ENCODE results near the gene TMEM258. TPM values are rescaled to one million over a fixed set of nuclear protein-coding genes. Genes with fewer than 3 reads are reported as not detected.

TMEM258 gene
- total RNA-seq, 5 donors from 2014 or later (not counting 1 experiment from before 2014, with no cell fraction given), result 68.1 to 96.0 (median 87.8) TPM

- Histone ChIP-seq H3K27me3 (replicated peaks in 1 of 2; ENCODE audit: control insufficient read depth in 2 of 2, extremely low read depth in 1 of 2, insufficient read depth in 2 of 2, low read length in 1 of 2) (peaks cover 0 to 59% of the 10 kb centered on the region in 2 experiments), H3K9me3 (no peaks in the 10 kb centered on the region), H3K4me1 (ENCODE audit: control insufficient read depth in 1 of 2, extremely low read depth in 1 of 2, insufficient read depth in 2 of 2, low read length in 2 of 2) (peaks cover 0 to 27% of the 10 kb centered on the region in 2 experiments), H3K27ac (ENCODE audit: low read length) (no peak overlapping the region), H3K36me3 (ENCODE audit: control insufficient read depth in 2 of 2, extremely low read depth in 1 of 2, insufficient read depth in 1 of 2, low read length in 1 of 2) (no peaks in the 10 kb centered on the region), H3K4me3 (ENCODE audit: control insufficient read depth in 1 of 2, extremely low read depth in 1 of 2, low read length in 1 of 2) (peak overlapping the region in 1 of 2 donors; percentile 39)
- WGBS (ENCODE audit: insufficient coverage), result 44% methylated on average over 17 of the region's 17 CpGs
- peak in 1 of 35 experiments; percentile 3 for DNase-seq
- Mint-ChIP-seq H3K36me3 (no peaks in the 10 kb centered on the region), H3K27me3 (peaks cover 21 to 37% of the 10 kb centered on the region in 2 donors), H3K9me3 (no peaks in the 10 kb centered on the region), H3K4me3 (peak overlapping the region; percentile 61 to 78 (median 65)), H3K27ac (no peak overlapping the region), H3K4me1 (peaks cover 5 to 29% (median 27%) of the 10 kb centered on the region in 3 donors)
- ChIA-PET CTCF (no interaction called here), POLR2A (interaction anchor here in 1 of 2 donors (0.6 kb wide), 1 partner anchor 38 kb away, joined by 5 read pairs; no protein-coding TSS in a partner anchor)
- peak in 2 of 4 experiments; percentile 6 for ATAC-seq (replicated peaks in 1 of 4)
Observed at GRCh38 chr11:61752925-61753521, 39.4 kb downstream of the TMEM258 start.

DNA sequence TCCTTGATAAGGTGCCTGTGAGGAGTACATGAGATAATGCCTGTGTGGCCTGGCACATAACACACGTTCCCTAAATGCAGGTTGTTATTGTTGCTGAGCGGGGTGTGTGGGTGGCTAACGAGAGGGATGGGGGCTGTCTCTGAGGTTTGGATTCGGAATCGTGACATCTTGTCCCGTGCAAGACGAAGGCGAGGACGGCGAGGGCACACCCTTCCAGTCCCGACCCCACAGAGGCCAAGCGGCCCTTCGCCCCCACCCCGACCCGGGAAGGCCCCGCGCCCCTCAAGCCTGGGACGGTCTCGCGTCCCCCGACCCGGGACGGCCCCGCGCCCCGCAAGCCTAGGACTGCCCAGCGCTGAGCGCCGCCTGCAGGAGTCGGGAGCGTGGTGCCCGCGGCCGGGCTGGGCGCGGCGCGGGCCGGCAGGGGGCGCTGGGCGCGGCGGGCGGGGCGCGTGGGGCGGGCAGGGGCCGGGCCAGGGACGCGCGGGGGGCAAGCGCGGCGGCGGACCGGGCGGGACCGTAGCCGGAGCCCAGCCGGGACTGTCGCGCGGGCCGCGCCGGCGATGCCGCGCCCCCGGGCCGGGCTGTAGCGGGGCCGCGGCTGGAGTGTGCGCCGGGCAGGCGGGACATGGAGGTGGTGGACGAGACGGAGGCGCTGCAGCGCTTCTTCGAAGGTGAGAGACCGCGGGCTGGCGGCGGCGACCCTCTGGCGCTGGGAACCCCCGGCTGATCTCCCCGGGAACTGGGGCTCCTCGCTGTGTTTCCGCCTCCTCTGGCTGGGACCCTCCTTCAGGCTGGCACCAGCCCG is 40.1 kb downstream of the TMEM258 start, which contains the start of gene MYRF:
Gene MYRF, plus strand, starts transcription at position 520 of the 808 bp plus-strand sequence. Its CDS starts 109 bp downstream, at position 629.
- POLR2A ChIA-PET, result no interaction called here
- Mint-ChIP-seq H3K4me3 (peak within 1 kb of the TSS; percentile 61 to 78 (median 77)), H3K27ac (peak within 1 kb of the TSS in 1 of 2 donors; percentile 59), H3K36me3 (no peaks in the 10 kb centered on the region), H3K4me1 (peaks cover 5 to 29% (median 27%) of the 10 kb centered on the region in 3 donors), H3K9me3 (no peaks in the 10 kb centered on the region), H3K27me3 (peaks cover 21 to 37% of the 10 kb centered on the region in 2 donors)
- peaks cover 0 to 32% of the 10 kb centered on the region in 2 experiments for H3K4me1 ChIP-seq (ENCODE audit: control insufficient read depth in 1 of 2, extremely low read depth in 1 of 2, insufficient read depth in 2 of 2, low read length in 2 of 2)
- ATAC-seq (replicated peaks in 1 of 4), result peak; percentile 81 to 95 (median 90)
- no peaks in the 10 kb centered on the region for H3K36me3 ChIP-seq (ENCODE audit: control insufficient read depth in 2 of 2, extremely low read depth in 1 of 2, insufficient read depth in 1 of 2, low read length in 1 of 2)
- no peaks in the 10 kb centered on the region for H3K9me3 ChIP-seq
- H3K27me3 ChIP-seq (replicated peaks in 1 of 2; ENCODE audit: control insufficient read depth in 2 of 2, extremely low read depth in 1 of 2, insufficient read depth in 2 of 2, low read length in 1 of 2), result peaks cover 0 to 65% of the 10 kb centered on the region in 2 experiments
- DNase-seq, result peak in 32 of 35 experiments; percentile 21 to 73 (median 46)
- H3K27ac ChIP-seq (ENCODE audit: low read length), result no peak within 1 kb of the TSS
- 4% methylated on average over 90 of the region's 93 CpGs for WGBS (ENCODE audit: insufficient coverage)
- CTCF ChIA-PET, result no interaction called here
- H3K4me3 ChIP-seq (ENCODE audit: control insufficient read depth in 1 of 2, extremely low read depth in 1 of 2, low read length in 1 of 2), result peak within 1 kb of the TSS in 1 of 2 donors; percentile 39

DNA sequence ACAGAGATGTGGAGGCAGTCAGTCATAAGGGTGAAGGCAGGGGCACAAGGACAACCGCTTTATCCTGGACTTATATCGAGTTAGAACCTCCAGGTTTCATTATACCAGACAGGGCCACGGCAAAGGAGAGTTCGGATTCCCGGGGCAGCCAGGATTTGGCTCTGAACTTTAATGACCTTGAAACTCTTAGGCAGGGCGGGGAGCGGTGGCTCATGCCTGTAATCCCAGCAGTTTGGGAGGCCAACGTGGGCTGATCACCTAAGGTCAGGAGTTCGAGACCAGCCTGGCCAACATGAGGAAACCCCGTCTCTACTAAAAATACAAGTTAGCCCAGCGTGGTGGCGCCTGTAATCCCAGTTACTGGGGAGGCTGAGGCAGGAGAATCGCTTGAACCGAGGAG is 41.0 kb downstream of the TMEM258 start:
- Histone ChIP-seq H3K27ac (ENCODE audit: low read length) (no peak overlapping the region), H3K4me3 (ENCODE audit: control insufficient read depth in 1 of 2, extremely low read depth in 1 of 2, low read length in 1 of 2) (no peak overlapping the region), H3K27me3 (replicated peaks in 1 of 2; ENCODE audit: control insufficient read depth in 2 of 2, extremely low read depth in 1 of 2, insufficient read depth in 2 of 2, low read length in 1 of 2) (peaks cover 0 to 65% of the 10 kb centered on the region in 2 experiments), H3K36me3 (ENCODE audit: control insufficient read depth in 2 of 2, extremely low read depth in 1 of 2, insufficient read depth in 1 of 2, low read length in 1 of 2) (no peaks in the 10 kb centered on the region), H3K4me1 (ENCODE audit: control insufficient read depth in 1 of 2, extremely low read depth in 1 of 2, insufficient read depth in 2 of 2, low read length in 2 of 2) (peaks cover 0 to 28% of the 10 kb centered on the region in 2 experiments), H3K9me3 (no peaks in the 10 kb centered on the region)
- Mint-ChIP-seq H3K36me3 (no peaks in the 10 kb centered on the region), H3K4me1 (peaks cover 5 to 25% (median 21%) of the 10 kb centered on the region in 3 donors), H3K4me3 (peak overlapping the region in 2 of 3 donors; percentile 34 to 44), H3K27me3 (peaks cover 21 to 37% of the 10 kb centered on the region in 2 donors), H3K9me3 (no peaks in the 10 kb centered on the region), H3K27ac (no peak overlapping the region)
- DNase-seq (no peak), ATAC-seq (replicated peaks in 1 of 4) (no peak)
- 80% methylated on average over 13 of the region's 14 CpGs for WGBS (ENCODE audit: insufficient coverage)
- ChIA-PET CTCF (interaction anchor here in 1 of 2 donors (0.9 kb wide), 1 partner anchor 18 kb away, joined by 3 read pairs; no protein-coding TSS in a partner anchor), POLR2A (no interaction called here)

- no peaks in the 10 kb centered on the region for H3K9me3 Mint-ChIP-seq
- H3K4me1 Mint-ChIP-seq, result peaks cover 5 to 20% (median 15%) of the 10 kb centered on the region in 3 donors
- H3K36me3 Mint-ChIP-seq, result no peaks in the 10 kb centered on the region
- ChIA-PET CTCF (interaction anchor here in 1 of 2 donors (0.9 kb wide), 1 partner anchor 17 kb away, joined by 3 read pairs; no protein-coding TSS in a partner anchor), POLR2A (no interaction called here)
- peaks cover 21 to 37% of the 10 kb centered on the region in 2 donors for H3K27me3 Mint-ChIP-seq
- 89% methylated on average over 3 of the region's 5 CpGs for WGBS (ENCODE audit: insufficient coverage)
- Histone ChIP-seq H3K4me3 (ENCODE audit: control insufficient read depth in 1 of 2, extremely low read depth in 1 of 2, low read length in 1 of 2) (no peak overlapping the region), H3K36me3 (ENCODE audit: control insufficient read depth in 2 of 2, extremely low read depth in 1 of 2, insufficient read depth in 1 of 2, low read length in 1 of 2) (no peaks in the 10 kb centered on the region), H3K27me3 (replicated peaks in 1 of 2; ENCODE audit: control insufficient read depth in 2 of 2, extremely low read depth in 1 of 2, insufficient read depth in 2 of 2, low read length in 1 of 2) (peaks cover 0 to 65% of the 10 kb centered on the region in 2 experiments), H3K9me3 (no peaks in the 10 kb centered on the region), H3K4me1 (ENCODE audit: control insufficient read depth in 1 of 2, extremely low read depth in 1 of 2, insufficient read depth in 2 of 2, low read length in 2 of 2) (peaks cover 0 to 21% of the 10 kb centered on the region in 2 experiments), H3K27ac (ENCODE audit: low read length) (no peak overlapping the region)
- peak overlapping the region in 2 of 3 donors; percentile 34 to 44 for H3K4me3 Mint-ChIP-seq
- ATAC-seq (replicated peaks in 1 of 4) (no peak), DNase-seq (no peak)
- H3K27ac Mint-ChIP-seq, result no peak overlapping the region
Observed at GRCh38 chr11:61750631-61751273, 41.6 kb downstream of the TMEM258 start.

DNA sequence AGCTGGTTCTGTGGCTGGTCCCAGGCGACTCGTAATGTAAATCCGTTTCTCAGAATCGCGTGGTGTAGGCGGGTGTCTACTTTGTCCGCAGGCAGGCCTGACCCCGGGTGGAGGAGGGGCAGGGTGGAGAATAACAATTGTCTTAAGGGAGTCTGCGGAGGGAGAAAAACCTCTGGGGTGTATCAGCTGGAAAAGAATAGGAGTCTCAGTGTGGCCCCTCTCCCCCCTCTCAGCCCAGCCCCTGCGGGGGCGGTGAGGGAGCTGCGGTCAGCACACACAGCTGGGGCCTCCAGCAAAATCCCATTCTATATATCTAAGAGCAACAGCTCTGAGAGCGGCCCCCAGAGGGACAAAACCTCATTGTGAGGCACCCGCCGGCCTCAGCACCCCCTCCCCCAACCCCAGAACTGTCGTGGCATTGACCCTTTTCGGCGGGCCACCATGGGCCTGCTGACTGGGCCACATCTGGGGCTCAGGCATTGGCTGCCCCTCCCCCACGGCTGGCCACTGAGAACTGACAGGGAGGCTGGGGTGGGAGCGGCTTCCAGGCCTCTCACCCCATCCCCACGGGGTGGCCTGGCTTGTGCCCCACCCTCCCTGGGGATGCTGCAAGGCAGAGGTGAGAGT is 42.7 kb downstream of the TMEM258 start:
- no peaks in the 10 kb centered on the region for H3K9me3 ChIP-seq
- 72% methylated on average over 12 of the region's 21 CpGs for WGBS (ENCODE audit: insufficient coverage)
- no peak overlapping the region for H3K4me3 Mint-ChIP-seq
- no peaks in the 10 kb centered on the region for H3K36me3 Mint-ChIP-seq
- H3K27me3 ChIP-seq (replicated peaks in 1 of 2; ENCODE audit: control insufficient read depth in 2 of 2, extremely low read depth in 1 of 2, insufficient read depth in 2 of 2, low read length in 1 of 2), result peaks cover 0 to 62% of the 10 kb centered on the region in 2 experiments
- H3K9me3 Mint-ChIP-seq, result no peaks in the 10 kb centered on the region
- no peak overlapping the region for H3K4me3 ChIP-seq (ENCODE audit: control insufficient read depth in 1 of 2, extremely low read depth in 1 of 2, low read length in 1 of 2)
- DNase-seq (no peak), ATAC-seq (replicated peaks in 1 of 4) (no peak)
- H3K27ac Mint-ChIP-seq, result no peak overlapping the region
- ChIA-PET CTCF (interaction anchor here in 1 of 2 donors (1.0 kb wide), 1 partner anchor 47 kb away, joined by 3 read pairs; no protein-coding TSS in a partner anchor), POLR2A (no interaction called here)
- H3K36me3 ChIP-seq (ENCODE audit: control insufficient read depth in 2 of 2, extremely low read depth in 1 of 2, insufficient read depth in 1 of 2, low read length in 1 of 2), result no peaks in the 10 kb centered on the region
- H3K4me1 Mint-ChIP-seq, result peaks cover 5 to 17% (median 12%) of the 10 kb centered on the region in 3 donors
- H3K27me3 Mint-ChIP-seq, result peaks cover 21 to 37% of the 10 kb centered on the region in 2 donors
- H3K27ac ChIP-seq (ENCODE audit: low read length), result no peak overlapping the region
- peaks cover 0 to 17% of the 10 kb centered on the region in 2 experiments for H3K4me1 ChIP-seq (ENCODE audit: control insufficient read depth in 1 of 2, extremely low read depth in 1 of 2, insufficient read depth in 2 of 2, low read length in 2 of 2)
